Mucosa of descending colon (tissue), 3 donors: ENCODE results near the gene MYBPC2. TPM values are rescaled to one million over a fixed set of nuclear protein-coding genes. Genes with fewer than 3 reads are reported as not detected.

ENCODE experiments used
- ATAC-seq: fragments of 200-7000 bp; cut with Tn5 transposase; one replicate; pipeline ENCODE4 v1.9.1; 2020; ENCODE audit warnings: mild to moderate bottlenecking, moderate library complexity
- DNase-seq, 3 donors: peaks; one replicate each; pipeline ENCODE4 v3.0.0-alpha.2; 2020
- H3K36me3 ChIP-seq: fragments of 200-600 bp; one replicate; pipeline ENCODE4 v1.8.0; 2021; ENCODE audit warnings: low read depth, mild to moderate bottlenecking
- H3K4me1 ChIP-seq: fragments of 200-600 bp; one replicate; pipeline ENCODE4 v1.8.0; 2021; ENCODE audit warnings: low read depth, mild to moderate bottlenecking
- H3K4me3 ChIP-seq: fragments of 200-600 bp; one replicate; pipeline ENCODE4 v1.8.0; 2021; ENCODE audit warnings: mild to moderate bottlenecking
- H3K9me3 ChIP-seq: fragments of 200-600 bp; one replicate; pipeline ENCODE4 v1.8.0; 2021; ENCODE audit warnings: mild to moderate bottlenecking
- intact Hi-C, 2 donors: fragments of 100-400 bp; cut with DNase I in 1 of 2; cut with micrococcal nuclease in 1 of 2; formaldehyde crosslinking; loops; one replicate each; pipeline versions ENCODE4 v1.11.0 to v1.11.1; 2022; cut with DNase I, micrococcal nuclease
- total RNA-seq, 3 donors: library from RNA; stranded (reverse); fragmentation: NEBNext Ultra II Directional in 2 of 3; extraction: Animal tissue kit (Norgen Biotek cat#: 25700) in 2 of 3; gene quantifications; one replicate each; pipeline versions ENCODE4 v1.2.1 to v1.2.4, GENCODE V29; 2021 to 2023
- TF ChIP-seq, protein P1 (sequence below): fragments of 200-600 bp; IDR thresholded peaks from one replicate; pipeline ENCODE4 v1.8.0; 2022; ENCODE audit warnings: antibody characterized with exemption, mild to moderate bottlenecking
- donor health status: DM: no; HTN: no; CAD: no; lungs with moderate emphysema.
- donor health status: DM: no; HTN: no; CAD: no.
- donor health status: DM: no; HTN: yes; CAD: no.

The MYBPC2 gene
- total RNA-seq, 3 donors from 2014 or later: 0.10 to 0.14 TPM; not detected in 1

DNA sequence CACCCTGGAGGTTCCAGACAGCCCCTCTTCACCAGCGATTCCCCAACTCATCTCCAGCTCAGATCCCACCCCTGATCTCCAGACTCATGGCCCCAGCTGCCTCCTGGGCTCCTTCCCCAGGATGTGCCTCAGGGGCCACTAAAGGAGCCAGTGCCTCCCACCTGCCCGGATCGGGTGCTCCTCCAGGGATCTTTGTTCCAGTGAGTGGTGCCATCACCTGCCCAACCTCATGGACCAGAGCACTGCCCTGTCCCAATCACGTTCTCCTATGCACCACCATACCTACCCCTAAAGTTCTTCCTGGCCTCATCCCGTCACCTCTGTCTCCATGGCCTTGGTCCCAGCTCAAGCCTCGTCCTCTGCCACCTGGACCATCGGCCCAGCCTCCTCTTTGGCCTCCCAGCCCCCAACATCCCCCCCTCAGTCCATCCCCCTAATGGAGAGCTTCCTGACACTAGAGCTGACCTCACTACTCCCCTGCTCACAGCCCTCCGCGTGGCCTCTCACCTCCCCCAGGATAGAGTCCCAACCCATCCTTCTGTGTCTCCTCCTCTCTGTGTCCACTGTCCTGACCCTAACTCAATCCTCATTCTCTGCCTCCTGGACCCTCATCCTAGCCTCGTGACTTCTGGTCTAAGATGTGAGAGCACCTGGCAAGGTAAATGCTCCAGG, 52.7 kb downstream of the MYBPC2 start:
- no peaks in the 10 kb centered on the region for H3K36me3 ChIP-seq
- ATAC-seq: no peak
- H3K4me3 ChIP-seq: no peak overlapping the region
- TF ChIP-seq, protein P1, sequence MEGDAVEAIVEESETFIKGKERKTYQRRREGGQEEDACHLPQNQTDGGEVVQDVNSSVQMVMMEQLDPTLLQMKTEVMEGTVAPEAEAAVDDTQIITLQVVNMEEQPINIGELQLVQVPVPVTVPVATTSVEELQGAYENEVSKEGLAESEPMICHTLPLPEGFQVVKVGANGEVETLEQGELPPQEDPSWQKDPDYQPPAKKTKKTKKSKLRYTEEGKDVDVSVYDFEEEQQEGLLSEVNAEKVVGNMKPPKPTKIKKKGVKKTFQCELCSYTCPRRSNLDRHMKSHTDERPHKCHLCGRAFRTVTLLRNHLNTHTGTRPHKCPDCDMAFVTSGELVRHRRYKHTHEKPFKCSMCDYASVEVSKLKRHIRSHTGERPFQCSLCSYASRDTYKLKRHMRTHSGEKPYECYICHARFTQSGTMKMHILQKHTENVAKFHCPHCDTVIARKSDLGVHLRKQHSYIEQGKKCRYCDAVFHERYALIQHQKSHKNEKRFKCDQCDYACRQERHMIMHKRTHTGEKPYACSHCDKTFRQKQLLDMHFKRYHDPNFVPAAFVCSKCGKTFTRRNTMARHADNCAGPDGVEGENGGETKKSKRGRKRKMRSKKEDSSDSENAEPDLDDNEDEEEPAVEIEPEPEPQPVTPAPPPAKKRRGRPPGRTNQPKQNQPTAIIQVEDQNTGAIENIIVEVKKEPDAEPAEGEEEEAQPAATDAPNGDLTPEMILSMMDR: no peak
- H3K9me3 ChIP-seq: no peaks in the 10 kb centered on the region
- H3K4me1 ChIP-seq: no peaks in the 10 kb centered on the region
- intact Hi-C loops: no loop called here
- DNase-seq: no peak

DNA sequence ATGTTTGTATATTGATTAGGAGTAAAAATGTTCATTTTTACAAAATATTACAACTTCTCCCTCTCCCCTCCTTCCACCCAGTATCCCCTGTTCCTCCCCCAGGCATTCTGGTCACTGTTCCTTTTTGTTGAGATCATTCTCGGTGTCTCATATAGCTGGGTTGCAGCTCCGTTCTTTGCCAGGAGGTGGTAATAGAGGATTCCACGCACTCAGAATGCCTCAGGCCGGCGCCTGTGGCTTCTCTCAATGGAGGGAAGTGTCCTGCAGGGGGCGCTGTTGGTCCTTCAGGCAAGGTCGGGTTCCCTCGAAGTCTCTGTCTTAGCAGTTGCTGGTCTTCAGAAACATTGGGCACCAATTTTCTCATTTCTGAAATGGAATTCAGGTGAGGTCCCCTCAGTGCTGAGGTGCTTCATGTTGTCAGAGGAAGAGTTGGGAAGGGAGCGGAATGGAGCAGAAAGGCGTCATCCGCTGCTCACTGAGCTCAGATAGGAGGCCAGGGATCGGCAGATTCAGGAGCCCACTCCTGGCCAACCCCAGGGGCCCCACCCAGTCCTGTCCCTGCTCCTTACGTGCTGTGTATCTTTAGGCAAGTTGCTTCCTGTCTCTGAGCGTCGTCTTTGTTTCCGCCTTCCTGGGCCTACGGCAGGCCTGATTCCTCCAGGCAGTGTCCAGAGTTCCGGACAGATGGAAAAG, 54.3 kb downstream of the MYBPC2 start:
- Histone ChIP-seq H3K4me3 (no peak overlapping the region), H3K4me1 (no peaks in the 10 kb centered on the region), H3K9me3 (no peaks in the 10 kb centered on the region), H3K36me3 (no peaks in the 10 kb centered on the region)
- intact Hi-C loops: no loop called here
- peak in 1 of 3 donors; percentile 36 for DNase-seq
- TF ChIP-seq, protein P1: no peak
- peak; percentile 31 for ATAC-seq

DNA sequence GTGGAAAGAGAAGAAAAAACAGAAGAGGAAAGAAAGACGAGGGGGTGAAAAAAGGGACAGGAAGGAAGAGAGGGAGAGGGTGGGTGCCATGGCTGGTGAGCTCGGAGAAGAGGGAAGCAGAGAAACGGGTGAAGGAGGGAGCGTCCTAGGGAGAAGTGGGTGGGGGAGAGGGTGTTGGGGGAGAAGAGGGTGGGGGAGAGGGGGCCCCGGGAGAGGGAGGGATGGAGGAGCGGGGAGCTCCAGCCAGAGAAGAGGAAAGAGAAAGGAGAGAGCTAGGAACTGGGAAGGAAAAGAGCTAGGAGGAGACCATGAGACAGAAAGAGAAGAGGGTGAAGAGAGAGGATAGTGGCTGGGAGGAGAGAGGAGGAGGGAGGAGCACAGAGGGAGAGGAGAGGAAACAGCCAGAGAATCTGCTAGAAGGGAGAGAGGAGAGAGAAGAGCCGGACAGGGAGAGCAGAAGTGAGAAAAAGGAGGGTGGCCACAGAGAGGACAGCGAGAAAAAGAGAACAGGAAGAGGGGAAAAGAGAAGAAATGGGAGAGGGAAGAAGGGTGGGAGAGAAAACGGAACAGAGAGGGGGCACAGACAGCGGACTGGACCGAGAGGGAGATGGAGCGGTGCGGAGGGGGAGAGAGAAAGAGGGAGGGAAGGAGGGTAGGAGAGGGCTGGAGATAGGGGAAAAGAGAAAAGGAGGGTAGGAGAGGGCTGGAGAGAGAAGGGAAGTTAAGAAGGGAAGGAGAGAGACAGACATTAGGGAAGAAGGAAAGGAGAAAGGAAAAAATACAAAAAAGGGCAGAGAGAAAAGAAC, 55.9 kb downstream of the MYBPC2 start:
- H3K4me3 ChIP-seq: no peak overlapping the region
- no peak for ATAC-seq
- TF ChIP-seq, protein P1: no peak
- no peaks in the 10 kb centered on the region for H3K36me3 ChIP-seq
- DNase-seq: no peak
- no peaks in the 10 kb centered on the region for H3K4me1 ChIP-seq
- H3K9me3 ChIP-seq: no peaks in the 10 kb centered on the region
- intact Hi-C loops: no loop called here

DNA sequence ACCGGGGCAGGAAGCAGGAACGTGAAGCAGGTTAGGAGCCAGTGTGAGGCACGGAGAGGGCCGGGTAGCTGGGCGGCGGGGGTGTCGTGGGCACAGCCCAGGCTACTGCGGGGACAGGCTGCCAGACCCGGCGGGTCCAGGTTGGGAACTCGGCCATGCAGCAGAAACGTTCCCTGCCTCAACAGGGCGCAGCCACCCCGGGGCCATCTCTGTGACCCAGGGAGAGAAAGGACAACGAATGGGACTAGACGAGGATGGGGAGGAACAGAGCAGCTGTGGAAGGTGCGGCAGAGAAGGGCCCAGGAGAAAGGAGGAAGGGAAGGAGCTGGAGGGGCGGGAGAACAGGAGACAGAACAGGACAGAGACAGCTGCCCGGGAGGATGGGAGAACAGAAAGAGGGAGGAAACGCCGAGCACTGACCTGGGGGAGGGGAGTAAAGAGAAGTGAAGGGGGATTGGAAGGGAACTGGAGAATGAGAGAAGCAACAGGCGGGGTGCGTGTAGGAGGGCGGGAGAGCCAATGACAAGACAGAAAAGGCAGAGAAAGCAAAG, 56.8 kb downstream of the MYBPC2 start:
- intact Hi-C loops: no loop called here
- H3K4me3 ChIP-seq: no peak overlapping the region
- TF ChIP-seq, protein P1: no peak
- H3K36me3 ChIP-seq: no peaks in the 10 kb centered on the region
- no peak for DNase-seq
- no peak for ATAC-seq
- H3K9me3 ChIP-seq: no peaks in the 10 kb centered on the region
- H3K4me1 ChIP-seq: no peaks in the 10 kb centered on the region

DNA sequence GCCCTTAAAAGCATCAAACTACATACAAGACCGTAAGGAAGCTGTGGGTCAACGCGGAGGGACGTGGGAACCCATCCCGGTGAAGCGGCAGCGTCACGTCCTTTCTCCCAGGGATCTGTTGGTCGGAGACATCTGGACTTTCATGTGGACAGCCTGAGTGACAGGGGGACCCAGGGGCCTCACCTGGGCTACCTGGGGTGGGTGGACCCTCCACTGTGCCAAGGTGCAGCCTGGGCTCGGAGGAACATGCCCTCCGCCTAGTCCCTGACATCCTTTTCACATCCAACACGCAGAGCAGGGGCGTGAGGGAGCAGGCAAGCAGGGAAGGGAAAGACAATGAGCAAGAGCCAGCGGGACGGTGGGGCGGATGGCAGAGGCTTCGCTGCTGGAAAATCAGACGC, 57.7 kb downstream of the MYBPC2 start:
- intact Hi-C loops: no loop called here
- DNase-seq: no peak

More for the DNA sequence above, 57.7 kb downstream of the MYBPC2 start:
- ATAC-seq: no peak
- Histone ChIP-seq H3K9me3 (no peaks in the 10 kb centered on the region), H3K4me3 (no peak overlapping the region), H3K4me1 (no peaks in the 10 kb centered on the region), H3K36me3 (no peaks in the 10 kb centered on the region)
- TF ChIP-seq, protein P1: no peak
